Measurements from ENCODE around the gene GJA8.
"Not testable (repeated sequence)": the region's sequence is repeated elsewhere in the genome, so short reads cannot be mapped to it uniquely, and the experiment has no call there.

Gene GJA8

GRCh38 chr1:147902253-147902845, at the start of gene GJA8:
GJA8 (plus strand) TSS chr1:147902795; CDS start chr1:147907956, 5,161 bp downstream.
- no peak within 1 kb of the TSS for H3K27ac ChIP-seq
- TF ChIP-seq ZFX (IDR thresholded peaks at IDR 0.05) (no peak), CTCF (conservative IDR thresholded peaks at IDR 0.05) (no peak)

- no peak overlapping the region for H3K27ac ChIP-seq
- TF ChIP-seq ZFX (IDR thresholded peaks at IDR 0.05) (no peak), CTCF (conservative IDR thresholded peaks at IDR 0.05) (no peak)
Observed at GRCh38 chr1:147853391-147853790, 49.2 kb upstream of the GJA8 start.

GRCh38 chr1:147854989-147855388, 47.6 kb upstream of the GJA8 start:
- not testable (repeated sequence) for H3K27ac ChIP-seq

- H3K27ac ChIP-seq: not testable (repeated sequence)
Observed at GRCh38 chr1:147855996-147856395, 46.6 kb upstream of the GJA8 start.

- not testable (repeated sequence) for H3K27ac ChIP-seq
Observed at GRCh38 chr1:147867204-147867603, 35.4 kb upstream of the GJA8 start.

GRCh38 chr1:147878022-147878421, 24.6 kb upstream of the GJA8 start:
- TF ChIP-seq ZFX (IDR thresholded peaks at IDR 0.05) (no peak), CTCF (conservative IDR thresholded peaks at IDR 0.05) (no peak)
- no peak overlapping the region for H3K27ac ChIP-seq

- TF ChIP-seq ZFX (IDR thresholded peaks at IDR 0.05): no peak
- TF ChIP-seq CTCF (conservative IDR thresholded peaks at IDR 0.05): no peak
- H3K27ac ChIP-seq: no peak overlapping the region
Observed at GRCh38 chr1:147879911-147880310, 22.7 kb upstream of the GJA8 start.

GRCh38 chr1:147882535-147882934, 20.1 kb upstream of the GJA8 start:
- TF ChIP-seq ZFX (IDR thresholded peaks at IDR 0.05) (no peak), CTCF (conservative IDR thresholded peaks at IDR 0.05) (no peak)
- H3K27ac ChIP-seq: no peak overlapping the region

GRCh38 chr1:147890177-147890790, 12.3 kb upstream of the GJA8 start:
- no peak overlapping the region for H3K27ac ChIP-seq
- no peak for TF ChIP-seq ZFX (IDR thresholded peaks at IDR 0.05)
- peak; percentile 61 for TF ChIP-seq CTCF (conservative IDR thresholded peaks at IDR 0.05)

Data from C4-2B (cell line).